ENCODE results near the gene FLVCR2. TPM values are rescaled to one million over a fixed set of nuclear protein-coding genes. Genes with fewer than 3 reads are reported as not detected.
A peak's percentile ranks its signal among the peaks of the same experiment; 100 is the strongest.

FLVCR2 gene
- total RNA-seq, 2 donors from 2014 or later, result 9.0 to 10.8 TPM

DNA sequence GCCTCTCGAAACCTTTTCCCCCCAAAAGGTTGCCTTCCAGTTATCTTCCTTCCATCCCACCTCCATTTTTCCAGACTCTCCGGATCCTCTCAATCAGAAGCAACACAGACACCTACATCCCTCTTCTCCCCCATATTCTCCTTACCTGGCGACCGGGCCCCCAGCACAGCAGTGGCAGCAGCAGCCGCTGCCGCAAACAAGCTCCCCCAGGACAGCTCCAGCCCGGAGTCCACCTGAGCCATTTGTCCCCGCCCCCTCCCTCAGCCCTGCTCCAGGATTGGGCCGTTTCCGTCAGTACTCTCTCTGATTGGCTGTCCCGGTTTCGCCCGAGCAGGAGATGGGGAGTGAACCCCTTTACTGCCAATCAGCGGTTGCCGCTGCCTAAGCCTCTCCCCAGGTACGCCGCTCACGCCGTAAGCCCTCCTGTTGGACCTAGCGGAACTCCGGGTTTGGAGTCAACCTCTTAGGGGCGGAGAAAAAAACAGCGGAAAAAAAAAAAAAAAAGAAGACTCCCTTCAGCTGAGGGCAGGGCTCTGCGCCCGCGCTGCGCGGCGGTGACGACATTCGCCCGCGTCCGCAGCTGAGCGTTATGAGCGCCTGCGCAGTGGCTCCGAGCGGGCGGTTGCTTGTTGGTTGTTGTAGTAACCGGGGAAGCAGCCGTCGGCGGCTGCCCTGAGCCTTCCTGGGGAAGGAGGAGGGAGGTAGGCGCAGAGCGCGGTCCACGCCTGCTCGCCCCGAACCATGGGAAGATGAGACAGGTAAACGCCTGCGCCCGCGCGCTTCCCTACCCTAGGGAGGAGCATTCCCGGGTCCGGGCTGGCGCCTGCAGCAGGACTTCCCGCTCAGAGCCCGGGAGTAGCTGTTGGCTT lies 82.4 kb downstream of the FLVCR2 start, which contains the start of the genes ERG28 and TTLL5:
Gene ERG28, minus strand, starts transcription at position 247 of the 869 bp plus-strand sequence. CDS start 3,374 bp downstream, outside the sequence.
Gene TTLL5, plus strand, starts transcription at position 617 of the 869 bp plus-strand sequence. CDS start 1,904 bp downstream, outside the sequence.
- TF ChIP-seq, protein P1, sequence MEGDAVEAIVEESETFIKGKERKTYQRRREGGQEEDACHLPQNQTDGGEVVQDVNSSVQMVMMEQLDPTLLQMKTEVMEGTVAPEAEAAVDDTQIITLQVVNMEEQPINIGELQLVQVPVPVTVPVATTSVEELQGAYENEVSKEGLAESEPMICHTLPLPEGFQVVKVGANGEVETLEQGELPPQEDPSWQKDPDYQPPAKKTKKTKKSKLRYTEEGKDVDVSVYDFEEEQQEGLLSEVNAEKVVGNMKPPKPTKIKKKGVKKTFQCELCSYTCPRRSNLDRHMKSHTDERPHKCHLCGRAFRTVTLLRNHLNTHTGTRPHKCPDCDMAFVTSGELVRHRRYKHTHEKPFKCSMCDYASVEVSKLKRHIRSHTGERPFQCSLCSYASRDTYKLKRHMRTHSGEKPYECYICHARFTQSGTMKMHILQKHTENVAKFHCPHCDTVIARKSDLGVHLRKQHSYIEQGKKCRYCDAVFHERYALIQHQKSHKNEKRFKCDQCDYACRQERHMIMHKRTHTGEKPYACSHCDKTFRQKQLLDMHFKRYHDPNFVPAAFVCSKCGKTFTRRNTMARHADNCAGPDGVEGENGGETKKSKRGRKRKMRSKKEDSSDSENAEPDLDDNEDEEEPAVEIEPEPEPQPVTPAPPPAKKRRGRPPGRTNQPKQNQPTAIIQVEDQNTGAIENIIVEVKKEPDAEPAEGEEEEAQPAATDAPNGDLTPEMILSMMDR (IDR thresholded peaks at IDR 0.05), result no peak
- intact Hi-C loops (cut with DNase I), result no loop called here
- Histone ChIP-seq H3K36me3 (no peaks in the 10 kb centered on the region), H3K9me3 (no peaks in the 10 kb centered on the region), H3K27ac (peak within 1 kb of the TSS; percentile 89), H3K9ac (ENCODE audit: low read depth in 2 of 2, low read length in 2 of 2) (peak within 1 kb of the TSS; percentile 86), H3K4me1 (no peaks in the 10 kb centered on the region), H3K4me3 (peak within 1 kb of the TSS; percentile 75), H3K27me3 (no peaks in the 10 kb centered on the region)
- DNase-seq, result peak; percentile 97

DNA sequence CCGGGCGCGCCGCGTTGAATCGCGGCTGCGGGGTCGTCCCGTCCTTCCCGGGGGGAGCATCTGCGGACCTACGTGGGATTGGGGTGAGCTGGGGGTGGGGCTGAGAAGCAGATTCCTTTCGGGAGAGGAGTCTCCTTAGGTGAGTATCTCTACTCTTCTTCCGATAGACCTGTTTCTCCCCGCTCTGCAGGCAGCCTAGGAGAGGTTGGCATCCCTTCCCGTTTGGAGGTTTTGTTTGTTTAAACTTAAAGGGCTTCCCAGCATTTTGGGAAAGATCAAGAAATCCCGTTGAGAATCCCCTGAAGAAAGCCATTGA lies 83.0 kb downstream of the FLVCR2 start:
- H3K27ac ChIP-seq, result peak overlapping the region; percentile 89
- H3K27me3 ChIP-seq, result no peaks in the 10 kb centered on the region
- H3K4me1 ChIP-seq, result no peaks in the 10 kb centered on the region
- peak overlapping the region; percentile 75 for H3K4me3 ChIP-seq
- no peak for DNase-seq
- intact Hi-C loops (cut with DNase I), result no loop called here
- H3K9me3 ChIP-seq, result no peaks in the 10 kb centered on the region
- peak overlapping the region; percentile 86 for H3K9ac ChIP-seq (ENCODE audit: low read depth in 2 of 2, low read length in 2 of 2)
- TF ChIP-seq, protein P1 (IDR thresholded peaks at IDR 0.05), result no peak
- no peaks in the 10 kb centered on the region for H3K36me3 ChIP-seq

DNA sequence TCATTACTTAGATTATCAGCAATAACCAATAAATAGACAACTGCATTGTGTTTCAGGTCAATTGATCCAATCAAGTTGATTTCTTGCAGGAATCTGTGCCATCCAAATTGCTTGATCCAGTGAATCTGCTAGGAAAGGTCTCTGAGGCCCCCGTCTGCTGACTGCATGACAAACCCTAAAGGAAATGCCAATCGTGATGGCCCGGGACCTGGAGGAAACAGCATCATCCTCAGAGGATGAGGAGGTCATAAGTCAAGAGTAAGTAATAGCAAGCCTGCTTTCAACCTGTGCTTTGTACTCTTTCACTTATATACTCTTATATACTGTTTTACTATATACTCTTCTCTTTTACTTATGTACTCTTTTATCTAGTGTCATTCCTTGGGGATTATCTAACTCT lies 84.5 kb downstream of the FLVCR2 start:
- Histone ChIP-seq H3K4me3 (no peak overlapping the region), H3K27me3 (no peaks in the 10 kb centered on the region), H3K9ac (ENCODE audit: low read depth in 2 of 2, low read length in 2 of 2) (no peak overlapping the region), H3K9me3 (no peaks in the 10 kb centered on the region), H3K4me1 (no peaks in the 10 kb centered on the region), H3K27ac (no peak overlapping the region), H3K36me3 (no peaks in the 10 kb centered on the region)
- intact Hi-C loops (cut with DNase I), result no loop called here
- DNase-seq, result no peak
- TF ChIP-seq, protein P1 (IDR thresholded peaks at IDR 0.05), result no peak

DNA sequence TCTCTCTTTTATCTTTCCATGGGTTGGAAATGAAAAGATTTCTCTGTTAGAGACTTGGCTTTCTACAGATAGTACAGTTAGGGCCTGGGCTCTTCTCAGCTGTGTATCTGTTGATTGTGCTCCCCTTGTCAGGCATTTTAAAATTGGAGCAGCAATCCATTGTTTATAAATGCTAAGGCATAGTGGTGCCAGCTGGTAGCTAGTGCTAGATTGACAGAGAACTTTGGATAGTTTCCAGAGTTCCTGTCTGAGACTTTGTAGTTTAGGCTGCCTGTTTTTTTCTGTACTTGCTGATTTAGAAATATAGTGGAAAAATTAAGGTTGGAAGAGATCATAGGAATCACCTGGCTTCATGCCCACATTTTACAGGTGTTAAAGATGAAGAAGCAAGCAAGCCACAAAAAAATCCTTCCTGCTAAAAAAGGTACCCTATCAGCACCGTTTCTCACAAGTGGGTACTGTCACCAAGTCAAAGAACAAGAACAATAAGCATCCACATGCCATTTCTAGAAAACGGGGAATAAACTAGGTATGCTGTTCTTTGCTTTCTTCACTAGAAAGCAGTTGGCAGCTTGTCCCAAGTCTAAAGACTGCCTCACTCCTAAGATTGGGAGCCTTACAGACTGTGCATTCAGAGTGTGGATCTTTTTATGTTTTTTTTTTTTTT lies 88.8 kb downstream of the FLVCR2 start:
- Histone ChIP-seq H3K4me1 (no peaks in the 10 kb centered on the region), H3K27me3 (no peaks in the 10 kb centered on the region), H3K9ac (ENCODE audit: low read depth in 2 of 2, low read length in 2 of 2) (no peak overlapping the region), H3K27ac (no peak overlapping the region), H3K36me3 (no peaks in the 10 kb centered on the region), H3K4me3 (no peak overlapping the region), H3K9me3 (no peaks in the 10 kb centered on the region)
- TF ChIP-seq, protein P1 (IDR thresholded peaks at IDR 0.05), result no peak
- DNase-seq, result no peak
- intact Hi-C loops (cut with DNase I), result no loop called here

DNA sequence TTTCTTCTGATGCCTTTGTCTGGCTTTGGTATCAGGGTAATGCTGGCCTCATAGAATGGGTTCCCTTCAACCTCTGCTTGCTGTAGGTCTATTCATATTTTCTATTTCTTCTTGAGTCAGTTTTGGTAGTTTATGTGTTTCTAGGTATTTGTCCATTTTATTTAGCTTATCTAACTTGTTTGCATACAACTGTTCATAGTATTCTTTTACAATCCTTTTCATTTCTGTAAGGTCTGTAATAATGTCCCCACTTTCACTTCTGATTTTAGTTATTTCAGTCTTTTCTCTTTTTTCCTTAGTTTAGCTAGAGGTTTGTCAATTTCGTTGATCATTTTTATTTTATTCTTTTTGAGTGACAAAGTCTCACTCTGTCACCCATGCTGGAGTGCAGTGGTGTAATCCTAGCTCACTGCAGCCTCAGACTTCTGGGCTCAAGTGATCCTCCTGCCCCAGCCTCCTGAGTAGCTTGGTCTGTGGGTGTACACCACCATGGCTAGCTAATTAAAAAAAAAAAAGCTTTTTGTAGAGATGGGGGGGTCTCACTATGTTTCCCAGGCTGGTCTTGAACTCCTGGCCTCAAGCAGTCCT lies 94.3 kb downstream of the FLVCR2 start:
- Histone ChIP-seq H3K4me3 (no peak overlapping the region), H3K9me3 (no peaks in the 10 kb centered on the region), H3K36me3 (no peaks in the 10 kb centered on the region), H3K4me1 (no peaks in the 10 kb centered on the region), H3K27ac (no peak overlapping the region), H3K27me3 (no peaks in the 10 kb centered on the region), H3K9ac (ENCODE audit: low read depth in 2 of 2, low read length in 2 of 2) (no peak overlapping the region)
- DNase-seq, result no peak
- TF ChIP-seq, protein P1 (IDR thresholded peaks at IDR 0.05), result no peak
- intact Hi-C loops (cut with DNase I), result no loop called here

Data from colonic mucosa (tissue), 4 donors.